ENCODE measurements around the gene ADGRG6. TPM values are rescaled to one million over a fixed set of nuclear protein-coding genes. Genes with fewer than 3 reads are reported as not detected.

ADGRG6 gene
- total RNA-seq, 1 experiment from 2014 or later, result 2.5 TPM

DNA sequence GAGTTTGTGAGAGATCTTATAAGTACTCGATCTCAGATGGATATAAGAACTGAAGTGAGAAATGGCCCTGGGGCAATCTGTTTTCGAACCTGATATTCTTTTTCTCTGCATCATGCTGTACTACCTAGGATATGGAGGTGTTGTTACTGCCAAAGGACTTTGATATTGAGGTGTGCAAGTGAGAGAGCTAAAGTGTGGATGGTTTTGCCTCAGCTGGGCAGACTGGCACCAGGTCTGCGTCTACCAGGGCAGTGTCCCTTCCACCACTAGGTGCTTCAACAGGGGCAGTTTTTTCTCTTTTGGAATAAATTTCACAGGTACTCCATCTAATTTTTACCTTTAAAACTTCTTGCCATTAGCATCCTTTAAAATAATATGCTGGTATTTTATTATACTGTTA is 35.0 kb downstream of the ADGRG6 start:
- DNase-seq, result no peak
- H3K4ac ChIP-seq (ENCODE audit: low read depth, low read length), result no peak overlapping the region
- H3K4me3 Mint-ChIP-seq, result no peak overlapping the region
- TF ChIP-seq, protein P1, sequence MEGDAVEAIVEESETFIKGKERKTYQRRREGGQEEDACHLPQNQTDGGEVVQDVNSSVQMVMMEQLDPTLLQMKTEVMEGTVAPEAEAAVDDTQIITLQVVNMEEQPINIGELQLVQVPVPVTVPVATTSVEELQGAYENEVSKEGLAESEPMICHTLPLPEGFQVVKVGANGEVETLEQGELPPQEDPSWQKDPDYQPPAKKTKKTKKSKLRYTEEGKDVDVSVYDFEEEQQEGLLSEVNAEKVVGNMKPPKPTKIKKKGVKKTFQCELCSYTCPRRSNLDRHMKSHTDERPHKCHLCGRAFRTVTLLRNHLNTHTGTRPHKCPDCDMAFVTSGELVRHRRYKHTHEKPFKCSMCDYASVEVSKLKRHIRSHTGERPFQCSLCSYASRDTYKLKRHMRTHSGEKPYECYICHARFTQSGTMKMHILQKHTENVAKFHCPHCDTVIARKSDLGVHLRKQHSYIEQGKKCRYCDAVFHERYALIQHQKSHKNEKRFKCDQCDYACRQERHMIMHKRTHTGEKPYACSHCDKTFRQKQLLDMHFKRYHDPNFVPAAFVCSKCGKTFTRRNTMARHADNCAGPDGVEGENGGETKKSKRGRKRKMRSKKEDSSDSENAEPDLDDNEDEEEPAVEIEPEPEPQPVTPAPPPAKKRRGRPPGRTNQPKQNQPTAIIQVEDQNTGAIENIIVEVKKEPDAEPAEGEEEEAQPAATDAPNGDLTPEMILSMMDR (conservative IDR thresholded peaks at IDR 0.05), result 0 out of 3 replicates have a peak, but pooled peaks have one; percentile 14
- H2BK15ac ChIP-seq (ENCODE audit: low read depth, low read length), result no peak overlapping the region
- no peak overlapping the region for H4K8ac ChIP-seq (replicated peaks; ENCODE audit: insufficient read length, low read depth, low read length)
- no peaks in the 10 kb centered on the region for H3K36me3 Mint-ChIP-seq (ENCODE audit: insufficient read depth in 1 of 3, low read depth in 3 of 3)
- H3K14ac ChIP-seq (ENCODE audit: insufficient read depth, low read length), result no peak overlapping the region
- no peak overlapping the region for H3T11ph ChIP-seq (ENCODE audit: low read length)
- H2BK20ac ChIP-seq (ENCODE audit: low read depth, low read length, poor library complexity, severe bottlenecking), result no peak overlapping the region
- no peak overlapping the region for H3K23ac ChIP-seq (ENCODE audit: insufficient read length, low read depth, low read length)
- no peak overlapping the region for H3K27ac ChIP-seq (ENCODE audit: insufficient read length, low read depth, low read length)
- H3K18ac ChIP-seq (ENCODE audit: insufficient read length, low read depth, low read length), result no peak overlapping the region
- H3K27ac Mint-ChIP-seq, result no peak overlapping the region
- H2AK5ac ChIP-seq (ENCODE audit: insufficient read length, low read length), result no peak overlapping the region
- H2AFZ ChIP-seq (ENCODE audit: low read length), result no peak overlapping the region
- H2BK120ac ChIP-seq (ENCODE audit: low read depth, low read length, poor library complexity, severe bottlenecking), result no peak overlapping the region
- H3K27me3 Mint-ChIP-seq (ENCODE audit: low read depth), result no peaks in the 10 kb centered on the region
- no peaks in the 10 kb centered on the region for H4K20me1 ChIP-seq (ENCODE audit: control insufficient read depth, insufficient read depth, insufficient read length)
- H3K23me2 ChIP-seq (ENCODE audit: insufficient read length, low read depth, low read length, poor library complexity, severe bottlenecking), result no peaks in the 10 kb centered on the region
- no peak overlapping the region for H4K91ac ChIP-seq (ENCODE audit: insufficient read length, low read depth, low read length)
- H3K4me1 Mint-ChIP-seq, result peaks cover 3 to 7% of the 10 kb centered on the region in 2 experiments; a peak in 3 of 4 replicates
- no peak overlapping the region for H2BK12ac ChIP-seq (ENCODE audit: insufficient read length, low read depth, low read length)
- no peaks in the 10 kb centered on the region for H3K9me3 ChIP-seq (ENCODE audit: control insufficient read depth, low read depth, low read length)
- H3K27me3 ChIP-seq (ENCODE audit: insufficient read depth, low read length), result no peaks in the 10 kb centered on the region
- no peaks in the 10 kb centered on the region; the same call in 1 of the 2 replicates for H3K4me1 ChIP-seq (ENCODE audit: insufficient read depth, low read length)
- H3K79me2 ChIP-seq (ENCODE audit: insufficient read depth, low read length), result no peaks in the 10 kb centered on the region
- no CpG with 5 or more reads among the region's 3 CpGs for WGBS (ENCODE audit: extremely low coverage, insufficient read length, low lambda C conversion rate)
- H2BK5ac ChIP-seq (ENCODE audit: insufficient read length, low read length), result no peak overlapping the region
- H3K79me1 ChIP-seq (ENCODE audit: insufficient read depth, low read depth, low read length, poor library complexity, severe bottlenecking), result no peaks in the 10 kb centered on the region
- no peak overlapping the region for H3K9ac ChIP-seq (ENCODE audit: extremely low read depth, insufficient read length, low read length)
- H3K4me2 ChIP-seq (ENCODE audit: insufficient read depth, insufficient read length, low read length), result no peak overlapping the region
- no peak overlapping the region for H3K56ac ChIP-seq (ENCODE audit: insufficient read length, low read depth, low read length)
- no peak overlapping the region for H4K5ac ChIP-seq (ENCODE audit: insufficient read length, low read depth, low read length)
- H3K9me3 Mint-ChIP-seq, result no peaks in the 10 kb centered on the region
